Spleen (tissue), 11 donors: ENCODE measurements around the gene RAB39A. TPM values are rescaled to one million over a fixed set of nuclear protein-coding genes. Genes with fewer than 3 reads are reported as not detected.
A peak's percentile ranks its signal among the peaks of the same experiment; 100 is the strongest.

ENCODE experiments used
- DNase-seq: peaks from one replicate; pipeline ENCODE4 v3.0.0-alpha.2; 2020
- H3K27ac ChIP-seq, 8 donors: fragments of 200-600 bp; sonication (generic) in 7 of 8; 1 replicate in 4 of 8; 2 replicates in 4 of 8; pipeline versions ENCODE4 v1.5.0 to v1.8.0; 2016 to 2021; ENCODE audit warnings: inconsistent platforms in 4 of 8, mild to moderate bottlenecking in 4 of 8, moderate library complexity in 1 of 8
- H3K27me3 ChIP-seq, 7 donors: fragments of 200-600 bp; sonication (generic) in 6 of 7; replicated peaks in 1 of 7; 1 replicate in 4 of 7; 2 replicates in 3 of 7; pipeline versions ENCODE4 v1.5.0 to v1.8.0; 2016 to 2021; ENCODE audit warnings: inconsistent platforms in 3 of 7, mild to moderate bottlenecking in 1 of 7
- H3K36me3 ChIP-seq, 6 donors: fragments of 200-600 bp; sonication (generic) in 5 of 6; 1 replicate in 4 of 6; 2 replicates in 2 of 6; pipeline versions ENCODE4 v1.5.0 to v1.8.0; 2016 to 2021; ENCODE audit warnings: inconsistent platforms in 2 of 6
- H3K4me1 ChIP-seq, 6 donors: fragments of 200-600 bp; sonication (generic) in 5 of 6; 1 replicate in 3 of 6; 2 replicates in 3 of 6; pipeline versions ENCODE4 v1.5.0 to v1.8.0; 2016 to 2021; ENCODE audit warnings: inconsistent platforms in 3 of 6
- H3K4me3 ChIP-seq, 8 donors: fragments of 200-600 bp; sonication (generic) in 7 of 8; 1 replicate in 4 of 8; 2 replicates in 4 of 8; pipeline versions ENCODE4 v1.5.0 to v1.8.0; 2016 to 2021; ENCODE audit warnings: inconsistent platforms in 4 of 8, mild to moderate bottlenecking in 4 of 8, moderate library complexity in 2 of 8
- H3K9me3 ChIP-seq, 8 donors: fragments of 200-600 bp; sonication (generic) in 7 of 8; 1 replicate in 4 of 8; 2 replicates in 4 of 8; pipeline versions ENCODE4 v1.5.0 to v1.8.0; 2016 to 2021; ENCODE audit warnings: inconsistent platforms in 4 of 8
- POLR2A ChIP-seq, 3 donors: fragments of 450-650 bp; IDR thresholded peaks; one replicate each; pipeline ENCODE4 v1.5.1; 2017; ENCODE audit warnings: antibody characterized with exemption in 3 of 3, mild to moderate bottlenecking in 1 of 3
- POLR2AphosphoS5 ChIP-seq, 3 donors: sonication (generic); formaldehyde crosslinking; IDR thresholded peaks; one replicate each; pipeline ENCODE4 v1.5.1; 2017; ENCODE audit warnings: antibody characterized with exemption in 3 of 3
- WGBS, 5 donors: extraction: QIAGEN DNeasy Blood & Tissue Kit in 3 of 5; methylation state at CpG; one replicate each; pipeline versions ENCODE4 v1.1.5 to v1.1.7; 2013 to 2018; 5-methylcytosine and 5-hydroxymethylcytosine counted together
- intact Hi-C: fragments of 100-400 bp; cut with DNase I; formaldehyde crosslinking; loops from one replicate; pipeline ENCODE4 v1.15.0; 2023; ENCODE audit warnings: low total_unique reads
- polyA plus RNA-seq, 3 donors: library from polyadenylated mRNA; stranded (reverse); fragments of 200-250 nt; gene quantifications; one replicate each; pipeline ENCODE4 v1.2.1, GENCODE V29; 2013
- total RNA-seq, 7 donors: library from RNA; depleted of rRNA in 3 of 7; stranded (reverse); fragments of >200 nt in 3 of 7; fragmentation: NEBNext Ultra II Directional in 4 of 7; extraction: Animal tissue kit (Norgen Biotek cat#: 25700) in 4 of 7; gene quantifications; one replicate each; pipeline versions ENCODE4 v1.1.0 to v1.2.1, GENCODE V29; 2016 to 2021
- TF ChIP-seq, protein P1 (sequence below), 11 experiments: fragments of 200-600 bp in 7 of 11; fragments of 450-650 bp in 4 of 11; sonication (generic) in 4 of 11; IDR thresholded peaks in 8 of 11; conservative IDR thresholded peaks in 3 of 11; 1 replicate in 7 of 11; 2 replicates in 4 of 11; pipeline versions ENCODE4 v1.4.0 to v1.8.0; 2016 to 2021; ENCODE audit warnings: antibody characterized with exemption in 11 of 11, inconsistent platforms in 4 of 11, mild to moderate bottlenecking in 1 of 11
- donor health status: healthy with polysubstance abuse.
- donor health status: DM: no; HTN: no; CAD: no; lungs with moderate emphysema.
- donor health status: DM: no; HTN: no; CAD: no.
- donor health status: Bipolar disorder and iron deficiency.
- donor health status: healthy.
- donor health status: DM: no; HTN: no; CAD: no.
- donor health status: DM: yes; HTN: yes; CAD: no.

Gene RAB39A
- total and polyA plus RNA-seq, 10 donors, result 0.39 to 14.7 (median 9.1) TPM

DNA sequence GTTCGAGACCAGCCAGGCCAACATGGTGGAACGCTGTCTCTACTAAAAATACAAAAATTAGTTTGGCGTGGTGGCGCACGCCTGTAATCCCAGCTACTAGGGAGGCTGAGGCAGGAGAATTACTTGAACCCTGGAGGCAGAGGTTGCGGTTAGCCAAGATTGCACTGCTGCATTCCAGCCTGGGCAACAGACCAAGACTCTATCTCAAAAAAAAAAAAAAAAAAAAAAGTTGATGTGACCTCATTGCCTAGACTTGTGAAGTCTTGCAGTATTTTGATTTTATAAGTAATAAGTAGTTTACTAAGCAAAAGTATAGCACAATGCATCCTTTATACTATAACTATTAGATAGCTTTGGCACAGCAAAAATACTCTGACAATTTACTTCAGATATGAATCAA lies 70.5 kb downstream of the RAB39A start:
- H3K4me1 ChIP-seq, result no peaks in the 10 kb centered on the region
- intact Hi-C loops, result no loop called here
- H3K36me3 ChIP-seq, result no peaks in the 10 kb centered on the region
- no peak overlapping the region for H3K4me3 ChIP-seq
- no peak for DNase-seq
- H3K27ac ChIP-seq, result no peak overlapping the region
- no peaks in the 10 kb centered on the region for H3K9me3 ChIP-seq
- H3K27me3 ChIP-seq, result no peaks in the 10 kb centered on the region
- WGBS, 5 donors, result 92 to 98% (median 97%) methylated on average over 6 of the region's 6 CpGs
- TF ChIP-seq POLR2A (IDR thresholded peaks at IDR 0.05) (no peak), POLR2AphosphoS5 (IDR thresholded peaks at IDR 0.05) (no peak)
- TF ChIP-seq, protein P1, sequence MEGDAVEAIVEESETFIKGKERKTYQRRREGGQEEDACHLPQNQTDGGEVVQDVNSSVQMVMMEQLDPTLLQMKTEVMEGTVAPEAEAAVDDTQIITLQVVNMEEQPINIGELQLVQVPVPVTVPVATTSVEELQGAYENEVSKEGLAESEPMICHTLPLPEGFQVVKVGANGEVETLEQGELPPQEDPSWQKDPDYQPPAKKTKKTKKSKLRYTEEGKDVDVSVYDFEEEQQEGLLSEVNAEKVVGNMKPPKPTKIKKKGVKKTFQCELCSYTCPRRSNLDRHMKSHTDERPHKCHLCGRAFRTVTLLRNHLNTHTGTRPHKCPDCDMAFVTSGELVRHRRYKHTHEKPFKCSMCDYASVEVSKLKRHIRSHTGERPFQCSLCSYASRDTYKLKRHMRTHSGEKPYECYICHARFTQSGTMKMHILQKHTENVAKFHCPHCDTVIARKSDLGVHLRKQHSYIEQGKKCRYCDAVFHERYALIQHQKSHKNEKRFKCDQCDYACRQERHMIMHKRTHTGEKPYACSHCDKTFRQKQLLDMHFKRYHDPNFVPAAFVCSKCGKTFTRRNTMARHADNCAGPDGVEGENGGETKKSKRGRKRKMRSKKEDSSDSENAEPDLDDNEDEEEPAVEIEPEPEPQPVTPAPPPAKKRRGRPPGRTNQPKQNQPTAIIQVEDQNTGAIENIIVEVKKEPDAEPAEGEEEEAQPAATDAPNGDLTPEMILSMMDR (IDR thresholded peaks at IDR 0.05 in 8 of 11, conservative IDR thresholded peaks at IDR 0.05 in 3 of 11), result no peak

DNA sequence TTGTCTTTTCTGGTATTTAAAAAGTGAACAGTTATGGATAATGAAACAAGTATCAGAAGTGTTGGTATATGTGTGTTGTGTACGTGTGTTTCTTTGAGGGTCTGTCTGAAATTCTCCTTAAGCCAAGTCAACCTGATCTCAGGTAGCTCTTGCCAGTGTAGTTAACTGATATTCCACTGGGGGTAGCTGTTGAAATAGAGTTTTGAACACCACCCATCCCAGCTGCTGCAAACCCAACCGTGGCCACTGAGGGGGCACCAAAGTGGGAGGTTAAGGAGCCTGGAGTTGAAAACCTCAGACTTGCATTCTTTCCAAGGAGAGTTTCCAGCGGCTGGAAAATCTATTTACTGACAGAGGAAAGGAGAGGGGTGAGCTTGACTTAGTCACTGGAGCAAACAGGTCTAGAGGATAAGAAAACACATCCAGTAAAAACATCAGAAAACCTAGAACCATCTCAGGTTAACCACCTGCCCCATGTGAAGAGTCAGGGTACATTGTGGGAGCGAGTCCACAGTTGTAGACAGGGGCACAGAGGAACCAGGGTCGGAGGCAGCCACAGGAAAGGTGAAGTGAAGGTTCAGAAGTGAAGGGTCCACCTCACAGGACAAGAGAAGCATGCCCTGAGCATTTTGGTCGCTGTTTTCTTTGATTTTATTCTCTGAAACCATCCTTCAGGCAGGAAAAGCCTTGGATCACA lies 71.7 kb downstream of the RAB39A start:
- WGBS, 5 donors, result 28 to 36% (median 29%) methylated on average over 6 of the region's 6 CpGs

DNA sequence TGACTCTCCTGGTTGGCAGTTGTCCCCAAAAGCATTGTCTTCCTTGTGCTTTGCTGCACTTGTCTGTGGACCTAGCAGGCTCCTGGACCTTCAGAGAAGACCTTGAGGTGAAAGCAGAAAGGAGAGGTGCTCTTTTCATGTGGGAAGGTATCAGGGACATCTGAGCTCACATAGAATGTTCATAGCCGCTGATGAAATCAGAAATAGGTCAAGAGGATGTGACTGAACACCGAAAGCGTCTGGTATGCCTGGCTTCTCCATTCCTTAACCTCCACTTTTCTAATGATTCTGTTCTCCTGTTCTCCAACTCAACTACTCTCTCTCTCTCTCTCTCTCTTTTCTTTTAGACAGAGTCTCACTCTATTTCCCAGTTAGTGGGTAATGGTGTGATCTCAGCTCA lies 74.2 kb downstream of the RAB39A start:
- DNase-seq, result no peak
- WGBS, 5 donors, result 82 to 90% (median 88%) methylated on average over 3 of the region's 3 CpGs
- H3K27me3 ChIP-seq, result no peaks in the 10 kb centered on the region
- no peaks in the 10 kb centered on the region for H3K9me3 ChIP-seq
- H3K4me3 ChIP-seq, result no peak overlapping the region
- no peak for TF ChIP-seq POLR2A (IDR thresholded peaks at IDR 0.05)
- TF ChIP-seq POLR2AphosphoS5 (IDR thresholded peaks at IDR 0.05), result no peak
- TF ChIP-seq, protein P1 (IDR thresholded peaks at IDR 0.05 in 8 of 11, conservative IDR thresholded peaks at IDR 0.05 in 3 of 11), result no peak
- H3K36me3 ChIP-seq, result no peaks in the 10 kb centered on the region
- no peaks in the 10 kb centered on the region for H3K4me1 ChIP-seq
- no peak overlapping the region for H3K27ac ChIP-seq
- intact Hi-C loops, result loop anchor here (10.0 kb wide), 1 partner anchor 652 kb away; no protein-coding TSS in a partner anchor

More for the DNA sequence above, 71.7 kb downstream of the RAB39A start:
- no peaks in the 10 kb centered on the region for H3K27me3 ChIP-seq
- H3K27ac ChIP-seq, result no peak overlapping the region
- TF ChIP-seq, protein P1 (IDR thresholded peaks at IDR 0.05 in 8 of 11, conservative IDR thresholded peaks at IDR 0.05 in 3 of 11), result peak in 7 of 11 experiments; percentile 19 to 50 (median 37)
- TF ChIP-seq POLR2A (IDR thresholded peaks at IDR 0.05), result no peak
- no peaks in the 10 kb centered on the region for H3K9me3 ChIP-seq
- intact Hi-C loops, result loop anchor here (10.0 kb wide), 1 partner anchor 655 kb away; no protein-coding TSS in a partner anchor
- no peaks in the 10 kb centered on the region for H3K36me3 ChIP-seq
- DNase-seq, result no peak
- H3K4me1 ChIP-seq, result no peaks in the 10 kb centered on the region
- no peak overlapping the region for H3K4me3 ChIP-seq

DNA sequence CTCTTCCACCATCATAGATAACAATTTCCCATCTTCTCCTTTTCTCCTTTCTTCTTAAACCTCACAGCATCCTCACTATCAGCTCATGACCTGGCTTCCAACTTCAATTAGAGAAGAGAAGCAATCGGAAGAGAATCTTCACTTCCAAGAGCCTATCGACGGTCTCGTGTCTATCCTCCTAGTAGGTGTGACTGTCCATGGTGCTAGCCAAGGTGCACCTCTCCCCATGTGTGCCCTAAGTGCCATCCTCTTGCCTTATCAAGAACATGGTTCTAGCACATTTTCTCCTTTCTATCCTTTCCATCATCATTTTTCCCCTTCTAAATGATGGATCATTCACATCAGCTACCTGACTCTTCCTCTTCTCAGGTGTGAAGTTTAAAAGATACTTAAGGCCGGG lies 75.4 kb downstream of the RAB39A start:
- intact Hi-C loops, result loop anchor here (10.0 kb wide), 1 partner anchor 651 kb away; no protein-coding TSS in a partner anchor
- WGBS, 5 donors, result 89 to 95% (median 90%) methylated on average over 5 of the region's 5 CpGs
- TF ChIP-seq POLR2A (IDR thresholded peaks at IDR 0.05) (no peak), POLR2AphosphoS5 (IDR thresholded peaks at IDR 0.05) (no peak)
- TF ChIP-seq, protein P1 (IDR thresholded peaks at IDR 0.05 in 8 of 11, conservative IDR thresholded peaks at IDR 0.05 in 3 of 11), result no peak

More for the DNA sequence above, 75.4 kb downstream of the RAB39A start:
- Histone ChIP-seq H3K27me3 (no peaks in the 10 kb centered on the region), H3K9me3 (no peaks in the 10 kb centered on the region), H3K4me1 (peaks cover 0 to 10% (median 5%) of the 10 kb centered on the region in 6 donors), H3K4me3 (no peak overlapping the region), H3K27ac (no peak overlapping the region), H3K36me3 (no peaks in the 10 kb centered on the region)
- no peak for DNase-seq
